ENCODE measurements around the gene LYRM4. TPM values are rescaled to one million over a fixed set of nuclear protein-coding genes. Genes with fewer than 3 reads are reported as not detected.

The LYRM4 gene
- total and polyA plus RNA-seq, 9 of the 15 experiments (the other 6 are each of a cell fraction or from before 2014, with no cell fraction given) = 24.2 to 69.4 (median 41.8) TPM

DNA sequence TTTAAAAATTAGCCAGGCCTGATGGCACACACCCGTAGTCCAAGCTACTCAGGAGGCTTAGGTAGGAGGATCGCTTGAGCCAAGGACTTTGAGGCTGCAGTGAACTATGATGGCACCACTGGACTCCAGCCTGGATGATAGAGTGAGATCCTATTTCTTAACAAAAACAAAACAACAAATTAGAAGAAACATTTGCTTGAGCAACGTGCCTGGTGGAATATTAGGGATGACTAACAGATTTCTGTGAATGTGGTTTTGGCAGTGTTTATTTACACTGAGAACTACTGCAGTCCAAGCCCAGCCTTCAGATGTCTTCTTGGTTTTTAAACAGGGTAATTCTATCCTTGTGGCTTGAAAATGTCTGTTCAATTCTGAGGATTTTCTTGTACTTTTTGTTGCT, 166.4 kb downstream of the LYRM4 start (continued):
- TF ChIP-seq KDM5B (IDR thresholded peaks at IDR 0.05; ENCODE audit: insufficient replicate concordance, low read depth, low read length) = no peak
- TF ChIP-seq CBX2 (IDR thresholded peaks at IDR 0.05; ENCODE audit: insufficient read depth, low read length, poor library complexity, severe bottlenecking) = no peak
- no peak for TF ChIP-seq SRF (CRISPR knock-in tag; IDR thresholded peaks at IDR 0.05)
- TF ChIP-seq HDAC6 (IDR thresholded peaks at IDR 0.05; ENCODE audit: low read depth, low read length) = no peak

DNA sequence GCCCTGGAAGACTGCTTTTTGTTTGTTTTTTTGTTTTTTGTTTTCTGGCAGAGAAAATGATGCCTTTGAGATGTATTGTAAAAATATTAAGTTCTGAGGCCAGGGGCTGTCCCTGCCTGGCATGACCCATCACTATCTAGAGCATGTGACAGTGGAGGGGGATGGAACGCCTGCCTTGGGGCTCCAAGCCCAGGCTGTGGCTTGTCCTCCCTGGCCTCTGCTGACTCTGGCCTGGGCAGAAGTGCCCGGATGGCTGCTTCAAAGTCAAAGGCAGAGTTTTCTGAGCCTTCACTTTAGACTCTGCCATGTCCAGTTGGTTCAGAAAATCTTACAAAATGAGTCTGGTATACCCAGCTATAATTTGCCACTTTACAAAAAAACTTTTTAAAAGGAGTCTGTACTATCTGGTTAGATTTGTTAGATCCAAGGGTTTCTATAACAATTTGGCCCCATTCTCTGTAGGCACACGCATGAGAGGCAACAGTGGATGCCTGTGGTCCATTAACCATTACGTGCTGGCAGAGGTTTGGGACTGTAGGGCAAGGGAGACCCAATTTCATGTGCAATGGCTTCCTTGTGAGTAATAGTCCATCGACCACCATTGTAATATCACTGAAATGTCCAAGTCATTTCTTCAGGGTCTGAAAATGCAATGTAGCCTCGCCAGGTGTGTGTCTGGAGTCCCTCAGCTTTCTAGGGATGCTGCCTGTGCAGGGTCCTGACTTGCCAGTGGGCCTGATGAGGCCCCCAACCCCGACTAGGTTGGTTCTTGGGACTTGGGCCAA, 167.3 kb downstream of the LYRM4 start:
- in situ Hi-C loops (cut with MboI) (no loop called here), intact Hi-C loops (cut with micrococcal nuclease) (no loop called here)
- no peaks in the 10 kb centered on the region for H4K20me1 ChIP-seq (replicated peaks; ENCODE audit: control insufficient read depth, insufficient read depth, low read length)
- peaks cover 0 to 10% of the 10 kb centered on the region in 2 experiments; a peak in 2 of 5 replicates for H3K4me1 ChIP-seq (replicated peaks in 1 of 2; ENCODE audit: control insufficient read depth in 2 of 2, insufficient read depth in 2 of 2, low read length in 2 of 2)
- BruUV-seq (replicated peaks) = no TSS peak
- H3K27me3 ChIP-seq (ENCODE audit: control insufficient read depth in 2 of 2, insufficient read depth in 2 of 2, low read length in 2 of 2) = peaks cover 13 to 15% of the 10 kb centered on the region in 2 experiments
- no peaks in the 10 kb centered on the region for H3K9me1 ChIP-seq (ENCODE audit: control insufficient read depth, insufficient read depth, low read length)
- whole genome bisulfite sequencing (ENCODE audit: insufficient coverage, low coverage, missing lambda C conversion rate) = 29% methylated on average over 7 of the region's 7 CpGs
- H3K9me3 ChIP-seq (replicated peaks; ENCODE audit: control insufficient read depth, insufficient read depth, low read depth, low read length) = no peaks in the 10 kb centered on the region
- no peak overlapping the region for H3K4me3 ChIP-seq
- H2AFZ ChIP-seq (ENCODE audit: low read depth, low read length) = no peak overlapping the region
- TF ChIP-seq MTA2 (IDR thresholded peaks at IDR 0.05; ENCODE audit: low read depth) (no peak), MAFF (IDR thresholded peaks at IDR 0.05; ENCODE audit: low read length) (no peak), PHF21A (IDR thresholded peaks at IDR 0.05; ENCODE audit: borderline replicate concordance, low read depth) (no peak), RHOXF2B (CRISPR knock-in tag; conservative IDR thresholded peaks at IDR 0.05) (no peak), NCOA1 (IDR thresholded peaks at IDR 0.05; ENCODE audit: low read depth) (no peak)
- TF ChIP-seq, protein P1, sequence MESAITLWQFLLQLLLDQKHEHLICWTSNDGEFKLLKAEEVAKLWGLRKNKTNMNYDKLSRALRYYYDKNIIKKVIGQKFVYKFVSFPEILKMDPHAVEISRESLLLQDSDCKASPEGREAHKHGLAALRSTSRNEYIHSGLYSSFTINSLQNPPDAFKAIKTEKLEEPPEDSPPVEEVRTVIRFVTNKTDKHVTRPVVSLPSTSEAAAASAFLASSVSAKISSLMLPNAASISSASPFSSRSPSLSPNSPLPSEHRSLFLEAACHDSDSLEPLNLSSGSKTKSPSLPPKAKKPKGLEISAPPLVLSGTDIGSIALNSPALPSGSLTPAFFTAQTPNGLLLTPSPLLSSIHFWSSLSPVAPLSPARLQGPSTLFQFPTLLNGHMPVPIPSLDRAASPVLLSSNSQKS (CRISPR knock-in tag; IDR thresholded peaks at IDR 0.05) = no peak
- TF ChIP-seq, protein P2, sequence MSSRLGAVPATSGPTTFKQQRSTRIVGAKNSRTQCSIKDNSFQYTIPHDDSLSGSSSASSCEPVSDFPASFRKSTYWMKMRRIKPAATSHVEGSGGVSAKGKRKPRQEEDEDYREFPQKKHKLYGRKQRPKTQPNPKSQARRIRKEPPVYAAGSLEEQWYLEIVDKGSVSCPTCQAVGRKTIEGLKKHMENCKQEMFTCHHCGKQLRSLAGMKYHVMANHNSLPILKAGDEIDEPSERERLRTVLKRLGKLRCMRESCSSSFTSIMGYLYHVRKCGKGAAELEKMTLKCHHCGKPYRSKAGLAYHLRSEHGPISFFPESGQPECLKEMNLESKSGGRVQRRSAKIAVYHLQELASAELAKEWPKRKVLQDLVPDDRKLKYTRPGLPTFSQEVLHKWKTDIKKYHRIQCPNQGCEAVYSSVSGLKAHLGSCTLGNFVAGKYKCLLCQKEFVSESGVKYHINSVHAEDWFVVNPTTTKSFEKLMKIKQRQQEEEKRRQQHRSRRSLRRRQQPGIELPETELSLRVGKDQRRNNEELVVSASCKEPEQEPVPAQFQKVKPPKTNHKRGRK (tag; IDR thresholded peaks at IDR 0.05) = no peak
- POLR2A ChIA-PET = no interaction called here
- FAIRE-seq (no peak), DNase-seq (ENCODE audit: extremely low read depth in 1 of 4, low spot score in 3 of 4) (no peak), ATAC-seq (no peak)
- H3K79me2 ChIP-seq (ENCODE audit: control insufficient read depth, insufficient read depth, low read length) = no peaks in the 10 kb centered on the region
- no peaks in the 10 kb centered on the region for H3K36me3 ChIP-seq (ENCODE audit: control insufficient read depth, insufficient read depth, low read length)
- no peak overlapping the region for H3K4me2 ChIP-seq (ENCODE audit: insufficient read depth, low read length)
- H3K9ac ChIP-seq (ENCODE audit: insufficient read depth in 1 of 2, low read depth in 2 of 2, low read length in 2 of 2) = no peak overlapping the region
- CTCF ChIA-PET (ENCODE audit: low intra/inter-chr PET ratio) = no interaction called here
- H3K27ac ChIP-seq (ENCODE audit: extremely low read depth, low read depth, low read length) = no peak overlapping the region

All from K562 (cell line).